Breast epithelium (tissue), 3 donors: Measurements from ENCODE around the gene PSTPIP2.

Experiments used
- CTCF ChIP-seq, 3 donors: fragments of 450-650 bp; IDR thresholded peaks; one replicate each; pipeline ENCODE4 v1.5.1; 2016 to 2017; ENCODE audit warnings: antibody characterized with exemption in 3 of 3, mild to moderate bottlenecking in 3 of 3, moderate library complexity in 3 of 3
- POLR2A ChIP-seq: fragments of 450-650 bp; IDR thresholded peaks from one replicate; pipeline ENCODE4 v1.6.1; 2016; ENCODE audit warnings: antibody characterized with exemption, mild to moderate bottlenecking, moderate library complexity
- POLR2AphosphoS5 ChIP-seq, 3 donors: sonication (generic); formaldehyde crosslinking; IDR thresholded peaks; one replicate each; pipeline ENCODE4 v1.6.1; 2017; ENCODE audit warnings: antibody characterized with exemption in 3 of 3

DNA sequence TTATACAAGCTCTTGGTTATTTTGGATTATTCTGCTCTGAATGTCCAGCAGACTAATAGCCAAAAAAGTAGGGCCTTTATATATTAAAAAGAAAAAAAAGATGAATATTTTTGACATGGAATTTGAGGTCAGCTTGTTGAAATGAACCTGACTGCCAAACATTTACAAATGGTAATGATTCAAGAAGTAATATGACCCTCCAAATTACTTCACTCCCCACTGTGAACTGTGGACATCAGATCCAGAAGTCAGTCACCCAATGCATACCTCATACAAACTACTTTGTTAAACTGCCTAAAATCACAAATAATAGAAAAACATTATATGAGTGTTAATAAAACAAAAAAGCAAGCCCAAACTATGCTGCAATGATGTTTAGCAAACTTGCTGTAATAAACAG, 115.0 kb downstream of the PSTPIP2 start:
- TF ChIP-seq POLR2A: no peak
- TF ChIP-seq CTCF (IDR thresholded peaks at IDR 0.05): no peak
- no peak for TF ChIP-seq POLR2AphosphoS5 (IDR thresholded peaks at IDR 0.05)
